HG02610 (cell line): Measurements from ENCODE around the gene CSNK1D.

Source experiments
- ATAC-seq: cut with Tn5 transposase; IDR thresholded peaks from one replicate; pipeline ENCODE4 v1.9.1; 2021; ENCODE audit warnings: mild to moderate bottlenecking, moderate library complexity; ENCODE audit not compliant: unreplicated experiment

Gene CSNK1D

GRCh38 chr17:82296511-82297279 lies 23.2 kb upstream of the CSNK1D start:
- ATAC-seq: no peak

- no peak for ATAC-seq
Measured at GRCh38 chr17:82295472-82295814, 21.9 kb upstream of the CSNK1D start.

GRCh38 chr17:82294064-82294773 lies 20.7 kb upstream of the CSNK1D start:
- no peak for ATAC-seq

- ATAC-seq: peak; percentile 91
Measured at GRCh38 chr17:82292251-82293154, 19.0 kb upstream of the CSNK1D start.

- no peak for ATAC-seq
Measured at GRCh38 chr17:82291582-82292250, 18.2 kb upstream of the CSNK1D start.

- no peak for ATAC-seq
Measured at GRCh38 chr17:82287868-82288801, 14.6 kb upstream of the CSNK1D start.

- ATAC-seq: no peak
Measured at GRCh38 chr17:82287013-82287867, 13.7 kb upstream of the CSNK1D start.

GRCh38 chr17:82285141-82285540 lies 11.6 kb upstream of the CSNK1D start:
- no peak for ATAC-seq

GRCh38 chr17:82283208-82283749 lies 9.8 kb upstream of the CSNK1D start:
- no peak for ATAC-seq

- ATAC-seq: no peak
Measured at GRCh38 chr17:82282239-82283207, 9.0 kb upstream of the CSNK1D start.

- ATAC-seq: no peak
Measured at GRCh38 chr17:82281502-82282238, 8.2 kb upstream of the CSNK1D start.

- ATAC-seq: no peak
Measured at GRCh38 chr17:82281076-82281475, 7.6 kb upstream of the CSNK1D start.

GRCh38 chr17:82280537-82280936 lies 7.0 kb upstream of the CSNK1D start:
- ATAC-seq: no peak

GRCh38 chr17:82278786-82279391 lies 5.4 kb upstream of the CSNK1D start:
- no peak for ATAC-seq

- ATAC-seq: no peak
Measured at GRCh38 chr17:82278308-82278707, 4.8 kb upstream of the CSNK1D start.

- ATAC-seq: no peak
Measured at GRCh38 chr17:82277851-82278250, 4.4 kb upstream of the CSNK1D start.
